Panc1 (cell line): ENCODE data around the gene CTSD. TPM values are rescaled to one million over a fixed set of nuclear protein-coding genes. Genes with fewer than 3 reads are reported as not detected.

Source experiments
- ATAC-seq: fragments of 200-7000 bp; cut with Tn5 transposase; 2 replicates; pipeline ENCODE4 v1.9.1; 2020; ENCODE audit warnings: mild to moderate bottlenecking, moderate library complexity
- BruUV-seq: library from RNA; stranded (reverse); fragments of 400-500 nt; replicated peaks from 2 replicates; lab custom pipeline; 2021; lab: Mats Ljungman, UMichigan
- CTCF ChIA-PET: fragments of 300-600 bp; sonication (Branson Sonifier 250); formaldehyde crosslinking; loops from one replicate; lab custom pipeline; 2022; ENCODE audit warnings: antibody characterized with exemption; lab: Charles Lee
- POLR2A ChIA-PET: fragments of 300-600 bp; sonication (Branson Sonifier 250); formaldehyde crosslinking; loops from one replicate; lab custom pipeline; 2022; ENCODE audit warnings: antibody characterized with exemption; lab: Charles Lee
- DNase-seq: peaks from one replicate; pipeline ENCODE4 v3.0.0-alpha.2; 2010; ENCODE audit warnings: low read depth, low spot score
- H3K27ac ChIP-seq: 2 replicates; pipeline ENCODE4 v1.5.1; 2011; ENCODE audit warnings: mild to moderate bottlenecking, low read length, inconsistent platforms
- H3K27me3 ChIP-seq: fragments of 200-500 bp; sonication (Bioruptor generic); 2 replicates; pipeline ENCODE4 v1.6.0; 2014; ENCODE audit warnings: low read length, inconsistent platforms; ENCODE audit not compliant: control insufficient read depth, insufficient read depth
- H3K36me3 ChIP-seq: fragments of 200-500 bp; sonication (Bioruptor generic); 2 replicates; pipeline ENCODE4 v1.5.1; 2014; ENCODE audit warnings: inconsistent platforms, mild to moderate bottlenecking, low read length, moderate library complexity; ENCODE audit not compliant: control insufficient read depth, insufficient read depth
- H3K4me1 ChIP-seq: 2 replicates; pipeline ENCODE4 v1.5.1; 2011; ENCODE audit warnings: inconsistent platforms, mild to moderate bottlenecking, low read length, moderate library complexity; ENCODE audit not compliant: control insufficient read depth, insufficient read depth
- H3K4me3 ChIP-seq, 2 experiments: 2 replicates each; pipeline ENCODE4 v1.5.1; 2011 to 2012; ENCODE audit warnings: low read depth in 2 of 2, low read length in 2 of 2, mild to moderate bottlenecking in 2 of 2, inconsistent platforms in 1 of 2, moderate library complexity in 1 of 2
- H3K9me3 ChIP-seq: fragments of 200-500 bp; sonication (Bioruptor generic); 2 replicates; pipeline ENCODE4 v1.5.1; 2014; ENCODE audit warnings: low read depth, mild to moderate bottlenecking, inconsistent platforms, low read length, moderate library complexity; ENCODE audit not compliant: control insufficient read depth, insufficient read depth
- POLR2AphosphoS5 ChIP-seq: IDR thresholded peaks from 2 replicates; pipeline ENCODE4 v1.6.1; 2012; ENCODE audit warnings: mild to moderate bottlenecking, low read depth, low read length, moderate library complexity
- SIN3A ChIP-seq: IDR thresholded peaks from 2 replicates; pipeline ENCODE4 v1.6.1; 2012; ENCODE audit warnings: low read depth, mild to moderate bottlenecking, low read length, moderate library complexity, borderline replicate concordance; ENCODE audit not compliant: insufficient read depth
- TCF7L2 ChIP-seq: IDR thresholded peaks from 2 replicates; pipeline ENCODE4 v1.6.1; 2011; ENCODE audit warnings: mild to moderate bottlenecking, low read depth, low read length, inconsistent platforms
- in situ Hi-C: cut with HindIII; loops from 2 replicates; pipeline ENCODE4 v1.10.0; 2016; ENCODE audit warnings: low sequenced_read_pairs, low pct_unique_long_range_greater_than_20kb
- intact Hi-C: fragments of 100-400 bp; cut with micrococcal nuclease; formaldehyde crosslinking; loops from one replicate; pipeline ENCODE4 v1.10.0; 2022; ENCODE audit not compliant: unreplicated experiment
- total RNA-seq: library from RNA; stranded (reverse); gene quantifications from one replicate; pipeline ENCODE4 v1.2.1, GENCODE V29; 2021; ENCODE audit not compliant: unreplicated experiment
- TF ChIP-seq, protein P1 (sequence below), 2 experiments: IDR thresholded peaks; 2 replicates each; pipeline ENCODE4 v1.6.1; 2011 to 2012; ENCODE audit warnings: low read depth in 2 of 2, control low read depth in 1 of 2, low read length in 1 of 2, mild to moderate bottlenecking in 1 of 2, moderate library complexity in 1 of 2; ENCODE audit not compliant: insufficient read depth in 1 of 2

Gene CTSD
- total RNA-seq, 1 experiment from 2014 or later: 1,813 TPM

DNA sequence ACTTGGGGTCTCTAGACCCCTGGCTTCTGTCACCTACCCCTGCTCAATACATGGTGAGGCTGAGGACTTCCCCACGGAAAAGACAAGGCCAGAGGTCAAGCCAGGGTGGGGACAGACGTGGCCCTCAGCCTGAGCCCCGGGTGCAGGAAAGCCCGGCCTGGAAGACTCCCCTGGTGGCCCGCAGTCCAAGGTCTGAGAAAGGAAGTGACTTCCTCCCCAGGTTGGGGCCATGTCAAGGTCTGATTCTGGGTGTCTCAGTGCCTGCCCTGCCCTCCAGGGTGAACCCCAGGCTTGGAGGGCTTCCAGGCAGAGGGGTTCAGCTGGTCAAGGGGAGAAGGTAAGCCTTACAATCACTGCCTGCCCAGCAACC is 3.9 kb downstream of the CTSD start:
- Histone ChIP-seq H3K4me3 (peak overlapping the region in 1 of 2 experiments; percentile 88; a peak in 1 of 4 replicates), H3K27me3 (no peaks in the 10 kb centered on the region), H3K4me1 (peaks cover 84% of the 10 kb centered on the region), H3K9me3 (no peaks in the 10 kb centered on the region), H3K27ac (peak overlapping the region; percentile 94), H3K36me3 (0 out of 2 replicates have a peak, but pooled peaks cover 5% of the 10 kb centered on the region)
- ATAC-seq: no peak
- ChIA-PET CTCF (no interaction called here), POLR2A (no interaction called here)
- no peak for DNase-seq
- TF ChIP-seq, protein P1, sequence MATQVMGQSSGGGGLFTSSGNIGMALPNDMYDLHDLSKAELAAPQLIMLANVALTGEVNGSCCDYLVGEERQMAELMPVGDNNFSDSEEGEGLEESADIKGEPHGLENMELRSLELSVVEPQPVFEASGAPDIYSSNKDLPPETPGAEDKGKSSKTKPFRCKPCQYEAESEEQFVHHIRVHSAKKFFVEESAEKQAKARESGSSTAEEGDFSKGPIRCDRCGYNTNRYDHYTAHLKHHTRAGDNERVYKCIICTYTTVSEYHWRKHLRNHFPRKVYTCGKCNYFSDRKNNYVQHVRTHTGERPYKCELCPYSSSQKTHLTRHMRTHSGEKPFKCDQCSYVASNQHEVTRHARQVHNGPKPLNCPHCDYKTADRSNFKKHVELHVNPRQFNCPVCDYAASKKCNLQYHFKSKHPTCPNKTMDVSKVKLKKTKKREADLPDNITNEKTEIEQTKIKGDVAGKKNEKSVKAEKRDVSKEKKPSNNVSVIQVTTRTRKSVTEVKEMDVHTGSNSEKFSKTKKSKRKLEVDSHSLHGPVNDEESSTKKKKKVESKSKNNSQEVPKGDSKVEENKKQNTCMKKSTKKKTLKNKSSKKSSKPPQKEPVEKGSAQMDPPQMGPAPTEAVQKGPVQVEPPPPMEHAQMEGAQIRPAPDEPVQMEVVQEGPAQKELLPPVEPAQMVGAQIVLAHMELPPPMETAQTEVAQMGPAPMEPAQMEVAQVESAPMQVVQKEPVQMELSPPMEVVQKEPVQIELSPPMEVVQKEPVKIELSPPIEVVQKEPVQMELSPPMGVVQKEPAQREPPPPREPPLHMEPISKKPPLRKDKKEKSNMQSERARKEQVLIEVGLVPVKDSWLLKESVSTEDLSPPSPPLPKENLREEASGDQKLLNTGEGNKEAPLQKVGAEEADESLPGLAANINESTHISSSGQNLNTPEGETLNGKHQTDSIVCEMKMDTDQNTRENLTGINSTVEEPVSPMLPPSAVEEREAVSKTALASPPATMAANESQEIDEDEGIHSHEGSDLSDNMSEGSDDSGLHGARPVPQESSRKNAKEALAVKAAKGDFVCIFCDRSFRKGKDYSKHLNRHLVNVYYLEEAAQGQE (IDR thresholded peaks at IDR 0.05; ENCODE audit: insufficient read depth in 1 of 2, low read depth in 2 of 2, low read length in 1 of 2): no peak
- peak; percentile 33 for TF ChIP-seq POLR2AphosphoS5
- in situ Hi-C loops (no loop called here), intact Hi-C loops (loop anchor here (5.0 kb wide), 1 partner anchor 72 kb away; the partner anchor contains the start of gene SYT8)
- BruUV-seq: no TSS peak

DNA sequence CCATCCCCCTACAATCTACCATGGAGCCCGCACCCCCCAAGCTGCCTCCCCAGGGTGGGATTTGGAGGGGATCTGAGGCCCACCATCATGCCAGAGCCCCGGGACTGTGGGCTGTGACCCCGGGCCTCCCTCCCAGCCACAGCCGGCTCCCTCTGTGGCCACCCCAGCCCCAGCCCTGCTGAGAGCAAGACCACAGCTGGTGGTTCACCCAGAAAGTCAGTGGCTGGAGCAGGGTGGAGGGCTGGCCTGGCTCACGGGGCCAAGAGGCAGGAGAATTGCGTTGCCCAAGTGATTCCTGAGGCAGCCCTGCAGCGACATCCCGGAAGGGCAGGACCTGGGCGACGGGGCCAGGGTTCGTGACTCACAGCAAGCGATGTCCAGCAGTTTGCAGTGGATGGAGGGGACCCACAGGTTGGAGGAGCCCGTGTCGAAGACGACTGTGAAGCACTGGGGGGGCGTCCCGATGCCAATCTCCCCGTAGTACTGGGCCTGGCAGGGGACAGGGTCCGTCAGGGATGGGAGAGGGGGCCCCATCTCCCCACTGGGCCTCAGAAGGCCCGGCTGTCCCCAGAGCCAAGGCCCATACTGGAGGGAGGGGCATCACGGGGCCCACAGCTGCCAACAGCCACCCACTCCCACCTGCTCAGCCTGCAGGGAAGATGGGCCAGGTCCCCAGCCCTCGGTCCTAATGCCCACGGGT is 4.4 kb downstream of the CTSD start:
- TF ChIP-seq SIN3A (no peak), POLR2AphosphoS5 (no peak), TCF7L2 (no peak)
- TF ChIP-seq, protein P1 (IDR thresholded peaks at IDR 0.05; ENCODE audit: insufficient read depth in 1 of 2, low read depth in 2 of 2, low read length in 1 of 2): no peak
- Histone ChIP-seq H3K4me3 (no peak overlapping the region), H3K27me3 (no peaks in the 10 kb centered on the region), H3K27ac (peak overlapping the region; percentile 94), H3K4me1 (peaks cover 80% of the 10 kb centered on the region), H3K36me3 (0 out of 2 replicates have a peak, but pooled peaks cover 5% of the 10 kb centered on the region), H3K9me3 (no peaks in the 10 kb centered on the region)
- ChIA-PET CTCF (no interaction called here), POLR2A (no interaction called here)
- no TSS peak for BruUV-seq
- ATAC-seq (no peak), DNase-seq (no peak)
- intact Hi-C loops: no loop called here
- in situ Hi-C loops: no loop called here
